HepG2 (cell line): ENCODE data around the gene IFT22.

Source experiments
- BRF2 ChIP-seq: sonication (generic); formaldehyde crosslinking; IDR thresholded peaks from 2 replicates; pipeline ENCODE4 v1.8.1; 2022; ENCODE audit warnings: mild to moderate bottlenecking, missing genetic modification reagents
- CTCF ChIP-seq: sonication (generic); formaldehyde crosslinking; IDR thresholded peaks from 2 replicates; pipeline ENCODE4 v1.5.0; 2020; ENCODE audit warnings: mild to moderate bottlenecking, missing genetic modification reagents, moderate library complexity

- TF ChIP-seq BRF2 (CRISPR knock-in tag), result no peak
- no peak for TF ChIP-seq CTCF (CRISPR knock-in tag)
Measured at GRCh38 chr7:101370836-101371235, 49.2 kb upstream of the IFT22 start.
